Stimulated activated CD4-positive, alpha-beta T cell treated with anti-CD3 and anti-CD28 coated beads, Interleukin-1b, Interleukin-23, amount 100 ng/mL, for 24 hours (primary cell): ENCODE results near the gene SLC2A1.
"Not testable (repeated sequence)": the region's sequence is repeated elsewhere in the genome, so short reads cannot be mapped to it uniquely, and the experiment has no call there.

Source experiments
- DNase-seq, 4 experiments: peaks; one replicate each; pipeline ENCODE4 v3.0.0-alpha.2; 2020; ENCODE audit warnings: low read depth in 4 of 4, low spot score in 1 of 4

Gene SLC2A1

DNA sequence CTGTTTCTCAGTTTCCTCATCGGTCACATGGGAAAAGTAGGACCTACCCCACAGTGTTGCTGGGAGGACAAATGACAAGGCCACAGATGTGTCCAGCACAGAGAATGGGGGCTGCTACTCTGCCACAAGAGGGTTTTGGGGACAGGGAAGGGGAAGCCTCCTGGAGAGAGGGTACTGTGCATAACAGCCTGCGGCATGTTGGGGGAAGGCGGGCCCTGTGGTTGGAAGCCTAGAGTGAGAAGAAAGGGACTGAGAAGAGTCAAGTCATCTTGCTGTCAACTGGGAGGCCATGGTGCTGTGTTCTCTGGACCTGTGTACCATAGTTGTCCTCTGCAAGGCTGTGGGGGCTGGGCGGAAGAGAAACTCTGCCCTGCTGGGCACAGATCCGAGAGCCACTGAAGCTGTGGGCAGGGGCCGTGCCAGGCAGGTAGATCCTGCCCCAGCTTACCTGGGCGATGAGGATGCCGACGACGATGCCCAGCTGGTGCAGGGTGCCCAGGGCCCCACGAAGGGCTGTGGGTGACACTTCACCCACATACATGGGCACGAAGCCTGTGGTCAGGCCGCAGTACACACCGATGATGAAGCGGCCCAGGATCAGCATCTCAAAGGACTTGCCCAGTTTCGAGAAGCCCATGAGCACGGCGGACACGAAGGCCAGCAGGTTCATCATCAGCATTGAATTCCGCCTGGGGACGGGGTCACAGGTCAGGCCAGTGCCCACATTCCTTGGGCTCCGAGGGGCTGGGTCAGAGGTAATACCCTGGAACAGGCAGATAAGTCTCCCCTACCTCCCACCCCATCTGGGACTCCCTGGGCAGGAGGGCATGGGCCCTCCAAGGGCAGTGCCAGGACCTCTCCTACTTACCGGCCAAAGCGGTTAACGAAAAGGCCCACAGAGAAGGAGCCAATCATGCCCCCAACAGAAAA lies 28.2 kb downstream of the SLC2A1 start:
- DNase-seq, result no peak

GRCh38 chr1:42929434-42930177 lies 29.1 kb downstream of the SLC2A1 start:
- DNase-seq, result no peak

DNA sequence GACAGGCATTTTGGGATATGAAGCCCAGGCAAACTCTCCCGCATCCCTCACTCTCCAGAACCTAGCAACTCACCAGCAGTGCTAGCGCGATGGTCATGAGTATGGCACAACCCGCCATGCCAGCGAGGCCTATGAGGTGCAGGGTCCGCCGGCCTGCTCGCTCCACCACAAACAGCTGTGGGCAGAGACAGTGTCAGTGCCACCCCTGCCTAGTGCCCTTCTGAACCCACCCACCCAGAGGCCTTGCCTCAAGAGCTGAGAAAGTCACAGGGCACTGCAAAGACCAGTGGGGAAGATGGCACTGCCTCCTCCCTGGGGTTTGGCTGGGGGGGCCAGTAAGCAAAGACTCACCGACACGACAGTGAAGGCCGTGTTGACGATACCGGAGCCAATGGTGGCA lies 29.8 kb downstream of the SLC2A1 start:
- no peak for DNase-seq

- DNase-seq, result no peak
Observed at GRCh38 chr1:42927920-42928505, 30.7 kb downstream of the SLC2A1 start.

GRCh38 chr1:42927274-42927841 lies 31.3 kb downstream of the SLC2A1 start:
- no peak for DNase-seq

DNA sequence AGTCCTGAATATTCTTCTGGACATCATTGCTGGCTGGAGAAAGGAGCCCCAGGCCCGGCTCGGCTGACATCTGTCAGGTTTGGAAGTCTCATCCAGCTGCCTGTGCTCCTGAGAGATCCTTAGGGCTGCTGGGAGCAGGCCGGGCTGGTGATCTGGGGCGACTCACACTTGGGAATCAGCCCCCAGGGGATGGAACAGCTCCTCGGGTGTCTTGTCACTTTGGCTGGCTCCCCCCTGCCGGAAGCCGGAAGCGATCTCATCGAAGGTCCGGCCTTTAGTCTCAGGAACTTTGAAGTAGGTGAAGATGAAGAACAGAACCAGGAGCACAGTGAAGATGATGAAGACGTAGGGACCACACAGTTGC lies 31.8 kb downstream of the SLC2A1 start:
- DNase-seq, result no peak

GRCh38 chr1:42926235-42926878 lies 32.3 kb downstream of the SLC2A1 start:
- DNase-seq, result no peak

GRCh38 chr1:42924851-42925760 lies 33.6 kb downstream of the SLC2A1 start:
- DNase-seq, result no peak

DNA sequence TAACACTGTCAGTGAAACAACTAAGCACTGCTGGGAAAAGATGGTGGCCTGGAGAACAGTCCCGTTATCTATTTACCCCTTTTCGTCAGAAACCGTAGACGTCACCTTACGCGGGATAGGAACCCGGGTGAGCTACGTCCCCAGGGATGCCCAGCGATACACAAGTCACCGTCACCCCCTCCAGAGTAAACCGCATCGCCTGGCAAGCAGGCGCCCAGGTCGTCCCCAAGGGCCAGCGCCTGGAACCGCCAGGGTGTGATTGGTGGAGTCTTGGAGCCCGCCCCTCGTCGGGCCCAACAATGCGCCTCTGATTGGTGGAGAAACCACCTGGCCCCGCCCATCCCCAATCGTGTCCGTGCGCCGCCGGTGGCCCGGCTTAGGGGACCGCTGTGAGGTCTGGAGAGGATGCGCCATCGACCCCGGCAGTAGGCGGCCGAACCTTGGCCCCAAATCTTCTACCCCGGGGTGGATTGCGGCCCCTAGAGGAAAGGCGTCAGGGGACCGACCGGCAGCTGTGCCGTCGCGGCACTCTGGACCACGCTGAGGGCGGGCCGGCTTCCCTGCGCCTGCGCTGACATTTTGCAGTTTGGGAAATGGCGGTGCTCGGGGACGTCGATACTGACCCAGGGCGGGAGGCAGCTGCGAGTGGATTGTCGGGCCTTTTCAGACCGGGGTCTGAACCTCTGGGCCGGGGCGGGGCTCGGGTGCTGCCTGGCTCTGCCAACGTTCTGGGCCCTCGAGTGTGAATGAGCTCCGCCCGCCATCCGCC lies 34.4 kb downstream of the SLC2A1 start:
- DNase-seq, result peak; percentile 79 to 90 (median 86)

DNA sequence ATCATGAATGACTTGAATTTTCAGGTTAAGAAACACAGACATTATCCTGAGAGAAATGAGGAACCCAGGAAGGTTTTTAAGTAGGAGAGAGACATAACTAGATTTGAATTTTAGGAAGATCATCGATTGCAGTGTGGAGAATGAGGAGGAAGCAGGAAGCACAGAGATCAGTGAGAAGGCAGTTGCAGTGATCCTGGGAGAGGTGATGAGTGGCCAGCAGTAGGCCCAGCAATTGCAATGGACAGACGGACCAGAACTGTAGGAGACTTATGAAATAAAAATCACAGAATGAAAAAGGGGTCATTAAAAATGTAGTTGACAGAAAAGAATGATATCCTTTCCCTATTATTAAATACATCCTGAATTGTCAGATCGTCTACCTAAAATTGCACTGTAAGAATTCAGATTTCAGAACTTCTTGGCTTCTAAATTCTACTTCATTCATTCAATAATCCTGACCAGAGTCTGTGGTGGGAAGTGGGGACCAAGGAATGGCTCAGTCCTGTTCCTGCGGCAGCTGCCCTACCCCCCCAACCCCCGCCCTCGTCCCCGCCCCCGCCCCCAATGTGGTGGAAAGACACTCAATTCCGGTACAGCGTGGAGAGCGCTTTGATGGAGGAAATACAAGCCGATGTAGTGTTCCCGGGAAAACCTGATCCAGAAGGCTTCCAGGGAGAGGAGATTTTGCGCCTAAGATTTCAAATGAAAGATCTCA lies 35.1 kb downstream of the SLC2A1 start:
- DNase-seq, result no peak

DNA sequence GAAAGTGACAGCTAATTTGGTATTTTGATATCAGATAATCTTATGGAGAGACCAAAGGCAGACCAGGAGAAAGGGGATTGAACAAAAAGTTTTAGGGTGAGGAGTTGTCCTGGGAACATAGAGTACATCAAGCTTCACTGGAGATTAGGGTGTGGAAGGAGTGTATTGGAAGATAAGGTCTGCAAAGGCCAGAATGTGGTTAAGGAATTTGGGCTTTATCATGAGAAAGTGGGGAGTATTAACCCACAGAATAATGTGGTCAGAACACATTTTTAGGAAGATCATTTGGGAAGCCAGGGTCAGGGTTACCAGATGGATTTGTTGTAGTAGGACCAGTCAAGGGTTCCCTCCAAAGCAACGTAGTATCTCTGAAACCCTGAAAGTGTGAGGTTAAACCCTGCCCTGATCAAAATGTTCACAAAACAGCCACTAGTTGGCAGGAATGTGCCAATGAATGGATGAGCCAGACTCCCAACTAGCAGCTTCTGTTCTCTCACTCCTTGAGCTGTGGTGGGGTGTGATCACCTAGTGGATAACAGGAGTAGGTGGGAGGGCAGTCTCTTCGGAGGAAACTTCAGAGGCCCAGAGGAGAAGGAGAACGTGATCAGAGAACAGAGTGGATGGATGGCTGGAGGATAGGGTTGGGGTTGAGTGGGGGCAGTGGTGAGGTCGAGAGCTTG lies 35.8 kb downstream of the SLC2A1 start:
- peak in 1 of 4 experiments; percentile 46 for DNase-seq

DNA sequence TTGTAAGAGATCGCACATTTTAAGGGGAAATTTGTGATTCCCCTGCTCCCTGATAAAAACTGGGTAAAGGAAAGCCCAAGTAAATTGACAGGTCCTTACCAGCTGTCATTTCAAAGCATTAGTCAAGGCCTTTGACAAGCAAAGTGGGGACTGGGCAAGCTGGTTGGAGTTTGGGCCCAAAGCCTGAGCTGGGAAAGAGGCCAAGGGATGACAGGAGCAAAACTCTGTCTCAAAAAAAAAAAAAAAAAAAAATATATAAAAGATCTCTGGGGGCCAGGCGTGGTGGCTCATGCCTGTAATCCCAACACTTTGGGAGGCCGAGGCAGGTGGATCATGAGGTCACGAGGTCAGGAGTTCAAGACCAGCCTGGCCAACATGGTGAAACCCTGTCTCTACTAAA lies 36.9 kb downstream of the SLC2A1 start:
- DNase-seq, result no peak

DNA sequence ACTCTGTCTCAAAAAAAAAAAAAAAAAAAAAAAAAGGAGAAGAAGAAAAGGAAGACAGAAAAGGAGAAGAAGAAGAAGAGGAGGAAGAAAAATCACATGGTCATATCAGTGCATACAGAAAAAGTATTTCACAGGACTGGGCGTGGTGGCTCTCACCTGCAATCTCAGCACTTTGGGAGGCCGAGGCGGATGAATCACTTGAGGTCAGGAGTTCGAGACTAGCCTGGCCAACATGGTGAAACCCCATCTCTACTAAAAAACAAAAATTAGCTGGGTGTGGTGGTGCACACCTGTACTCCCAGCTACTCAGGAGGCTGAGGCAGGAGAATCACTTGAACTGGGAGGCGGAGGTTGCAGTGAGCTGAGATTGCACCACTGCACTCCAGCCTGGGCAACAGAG lies 39.0 kb downstream of the SLC2A1 start:
- DNase-seq, result not testable (repeated sequence)

GRCh38 chr1:42917241-42917495 lies 41.5 kb downstream of the SLC2A1 start:
- DNase-seq, result no peak

DNA sequence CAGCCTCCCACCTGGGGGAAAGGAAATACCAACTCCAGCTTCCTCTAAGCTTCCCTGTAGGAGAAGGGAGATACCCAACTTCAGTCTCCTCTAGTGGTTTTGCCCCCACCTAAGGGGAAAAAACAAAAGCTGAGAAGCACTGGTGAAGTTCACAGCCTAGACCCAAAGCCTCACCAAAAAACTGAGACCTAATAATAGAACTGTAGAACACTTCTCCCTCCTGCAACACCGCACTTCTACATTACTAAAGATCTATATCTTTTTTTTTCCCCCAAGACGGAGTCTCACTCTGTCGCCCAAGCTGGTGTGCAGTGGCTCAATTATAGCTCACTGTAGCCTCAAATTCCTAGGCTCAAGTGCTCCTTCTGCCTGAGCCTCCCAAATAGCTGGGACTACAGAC lies 43.2 kb downstream of the SLC2A1 start:
- no peak for DNase-seq

DNA sequence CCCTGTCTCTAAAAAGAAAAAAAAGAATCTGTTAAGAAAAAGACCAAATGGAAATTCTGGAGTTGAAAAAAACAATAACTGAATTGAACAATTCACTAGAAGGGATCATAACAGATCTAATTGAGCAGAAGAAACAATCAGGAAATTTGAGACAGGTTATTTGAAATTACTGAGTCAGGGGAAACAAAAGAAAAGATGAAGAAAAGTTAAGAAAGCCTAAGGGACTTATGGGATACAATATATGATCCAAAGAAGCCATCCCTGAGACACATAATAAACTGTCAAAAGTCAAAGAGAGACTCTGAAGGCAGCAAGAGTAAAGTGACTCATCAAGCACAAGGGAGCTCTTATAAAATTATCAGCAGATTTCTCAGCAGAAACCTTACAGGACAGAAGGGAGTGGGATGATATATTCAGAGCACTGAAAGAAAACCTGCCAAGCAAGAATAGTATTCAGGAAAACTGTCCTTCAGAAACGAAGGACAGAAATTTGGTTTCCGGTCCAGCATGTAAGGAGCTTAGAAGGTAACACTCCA lies 44.5 kb downstream of the SLC2A1 start:
- no peak for DNase-seq

GRCh38 chr1:42913426-42914091 lies 45.1 kb downstream of the SLC2A1 start:
- DNase-seq, result peak in 1 of 4 experiments; percentile 21

GRCh38 chr1:42910985-42911384 lies 47.7 kb downstream of the SLC2A1 start:
- no peak for DNase-seq
